SJCRH30 (cell line): Measurements from ENCODE around the gene WSCD2. TPM values are rescaled to one million over a fixed set of nuclear protein-coding genes. Genes with fewer than 3 reads are reported as not detected.

Source experiments
- DNase-seq, 2 experiments: peaks; one replicate each; pipeline ENCODE4 v3.0.0-alpha.2; 2015 to 2020
- H3K27ac ChIP-seq: fragments of 250-450 bp; sonication (Bioruptor Pico); 2 replicates; pipeline ENCODE4 v1.5.1; 2020; ENCODE audit warnings: mild to moderate bottlenecking, moderate library complexity
- H3K27me3 ChIP-seq: fragments of 250-450 bp; sonication (Bioruptor Pico); 2 replicates; pipeline ENCODE4 v1.5.1; 2020; ENCODE audit warnings: mild to moderate bottlenecking, moderate library complexity
- H3K36me3 ChIP-seq: fragments of 250-450 bp; sonication (Bioruptor Pico); 2 replicates; pipeline ENCODE4 v1.5.1; 2020; ENCODE audit warnings: mild to moderate bottlenecking, moderate library complexity
- H3K4me1 ChIP-seq: fragments of 250-450 bp; sonication (Bioruptor Pico); 2 replicates; pipeline ENCODE4 v1.5.1; 2020; ENCODE audit warnings: mild to moderate bottlenecking, moderate library complexity
- H3K4me3 ChIP-seq: fragments of 250-450 bp; sonication (Bioruptor Pico); 2 replicates; pipeline ENCODE4 v1.5.1; 2020; ENCODE audit warnings: mild to moderate bottlenecking, moderate library complexity
- H3K9me3 ChIP-seq: fragments of 250-450 bp; sonication (Bioruptor Pico); replicated peaks from 2 replicates; pipeline ENCODE4 v1.5.1; 2020; ENCODE audit warnings: mild to moderate bottlenecking, moderate library complexity
- total RNA-seq: library from RNA; depleted of rRNA; stranded (reverse); fragments of >200 nt; shearing (Covaris generic); gene quantifications from 2 replicates; pipeline ENCODE4 v1.2.3, GENCODE V29; 2014

Gene WSCD2
- total RNA-seq, 1 experiment from 2014 or later = not detected

DNA sequence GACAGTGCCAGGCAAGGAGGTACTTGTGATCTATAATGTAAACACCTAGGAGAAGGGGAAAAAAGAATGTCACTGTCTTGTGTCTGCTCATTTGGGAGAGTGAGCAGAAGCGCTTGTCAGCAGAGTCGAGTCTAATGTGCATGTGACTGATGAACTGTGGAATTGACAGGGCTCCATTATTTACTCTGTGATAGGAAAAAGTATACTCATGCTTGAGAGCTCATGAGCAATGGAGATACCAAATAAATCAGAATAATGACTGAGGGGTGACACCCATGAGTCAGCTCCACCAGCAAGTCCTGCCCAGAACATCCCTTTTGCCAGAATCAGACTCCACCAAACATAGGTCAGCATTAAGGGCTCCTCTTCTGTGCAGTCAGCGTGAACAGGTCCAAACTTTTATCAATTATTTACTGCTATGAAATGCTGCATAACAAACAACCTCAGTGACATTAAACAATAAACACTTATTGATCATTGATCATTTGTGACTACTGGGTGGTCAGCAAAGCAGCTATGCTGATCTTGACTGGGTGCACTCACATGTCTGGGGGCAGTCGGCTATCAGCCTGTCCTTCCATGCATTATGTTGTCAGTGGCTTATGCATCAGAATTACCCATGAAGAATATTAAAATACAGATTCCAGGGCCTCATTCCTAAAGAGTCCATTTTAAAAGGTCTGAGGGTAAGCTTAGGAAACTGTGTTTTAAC lies 29.2 kb upstream of the WSCD2 start:
- H3K4me3 ChIP-seq = no peak overlapping the region
- H3K27ac ChIP-seq = no peak overlapping the region
- no peaks in the 10 kb centered on the region for H3K36me3 ChIP-seq
- no peak for DNase-seq
- H3K9me3 ChIP-seq = no peaks in the 10 kb centered on the region
- H3K27me3 ChIP-seq = no peaks in the 10 kb centered on the region
- no peaks in the 10 kb centered on the region for H3K4me1 ChIP-seq

DNA sequence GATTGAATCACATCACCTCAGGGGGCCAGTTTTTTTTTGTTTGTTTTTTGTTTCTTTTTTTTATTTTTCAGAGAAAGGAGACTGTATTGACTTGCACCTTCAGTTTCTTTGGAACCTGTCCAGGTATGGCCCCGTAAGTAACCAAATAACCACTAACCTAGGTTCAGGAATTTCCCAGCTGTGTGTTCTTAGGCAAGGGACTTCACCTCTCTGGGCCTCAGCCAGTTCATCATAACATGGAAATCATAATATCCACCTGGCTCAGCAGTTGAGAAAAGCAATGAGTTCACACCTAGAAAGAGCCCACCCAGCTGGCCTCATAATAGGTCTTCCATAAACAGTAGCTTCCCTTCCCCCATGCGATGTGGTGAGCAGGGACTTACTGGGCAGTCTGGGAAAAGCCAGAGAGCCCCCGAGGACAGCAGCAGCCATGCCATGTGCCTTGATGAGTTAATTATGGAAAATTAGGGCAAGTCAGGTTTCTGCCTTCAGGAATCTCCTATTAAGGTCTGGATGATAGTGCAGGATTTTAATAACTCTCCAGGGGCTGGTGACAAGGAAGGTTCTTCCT lies 27.4 kb upstream of the WSCD2 start:
- H3K27ac ChIP-seq = no peak overlapping the region
- H3K9me3 ChIP-seq = no peaks in the 10 kb centered on the region
- H3K27me3 ChIP-seq = no peaks in the 10 kb centered on the region
- no peak overlapping the region for H3K4me3 ChIP-seq
- H3K36me3 ChIP-seq = no peaks in the 10 kb centered on the region
- no peaks in the 10 kb centered on the region for H3K4me1 ChIP-seq
- no peak for DNase-seq

DNA sequence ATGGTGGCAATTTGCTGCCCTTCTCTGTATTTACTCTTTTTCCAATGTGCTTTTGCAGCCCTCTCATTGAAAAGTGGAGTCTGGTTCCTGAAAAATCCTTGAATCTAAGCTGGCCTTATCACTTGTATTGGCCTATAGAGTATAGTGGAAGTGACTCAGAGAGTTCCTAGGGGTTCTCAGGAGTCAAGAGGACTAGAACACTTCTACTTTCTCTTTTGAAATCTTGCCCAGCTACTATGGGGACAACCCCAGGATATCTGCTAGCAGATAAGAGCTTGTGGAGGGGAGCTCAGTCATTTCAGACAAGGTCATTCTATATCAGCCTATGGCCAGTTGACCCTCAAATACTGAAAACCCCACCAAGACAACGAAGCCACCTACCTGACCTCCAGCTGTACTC lies 26.7 kb upstream of the WSCD2 start:
- Histone ChIP-seq H3K27ac (no peak overlapping the region), H3K4me1 (no peaks in the 10 kb centered on the region), H3K27me3 (no peaks in the 10 kb centered on the region), H3K4me3 (no peak overlapping the region), H3K9me3 (no peaks in the 10 kb centered on the region), H3K36me3 (no peaks in the 10 kb centered on the region)
- DNase-seq = no peak

DNA sequence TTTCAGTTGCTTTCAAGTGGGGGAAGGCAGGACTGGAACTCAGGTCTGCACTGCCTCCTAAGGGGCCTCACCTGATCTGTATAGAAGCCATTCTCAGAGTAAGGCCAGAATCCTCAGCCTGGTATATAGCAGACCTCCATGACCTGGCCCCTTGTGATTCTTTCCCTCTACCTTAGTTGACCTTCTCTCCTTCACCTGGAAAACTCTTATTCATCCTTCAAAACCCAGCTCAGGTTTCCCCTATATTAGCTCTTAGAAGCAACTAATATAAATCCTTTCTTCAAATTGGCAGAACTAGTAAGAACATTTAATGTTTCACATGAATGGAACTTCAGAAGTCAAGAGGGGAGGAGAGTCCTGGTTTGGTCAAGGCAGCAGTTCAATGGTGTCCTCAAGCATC lies 26.0 kb upstream of the WSCD2 start:
- Histone ChIP-seq H3K4me3 (no peak overlapping the region), H3K27me3 (no peaks in the 10 kb centered on the region), H3K27ac (no peak overlapping the region), H3K9me3 (no peaks in the 10 kb centered on the region), H3K36me3 (no peaks in the 10 kb centered on the region), H3K4me1 (no peaks in the 10 kb centered on the region)
- no peak for DNase-seq

DNA sequence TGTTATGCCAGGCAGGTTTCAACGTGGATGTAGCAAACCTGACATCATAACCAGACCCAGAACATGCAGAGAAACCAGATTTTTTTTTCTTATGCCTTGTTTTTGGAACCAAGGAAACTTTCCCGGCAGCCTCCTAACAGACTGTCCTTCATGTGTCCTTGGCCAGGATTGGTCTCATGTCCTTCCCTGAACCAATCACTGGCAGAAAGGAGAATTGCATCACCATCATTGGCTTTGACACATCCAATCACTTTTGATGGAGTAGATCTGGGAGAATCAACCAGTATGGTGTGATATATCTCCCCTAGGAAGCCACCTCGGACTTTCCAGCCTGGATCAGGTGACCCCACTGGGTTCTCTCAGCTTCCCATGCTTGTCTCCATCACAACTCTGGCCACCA lies 25.6 kb upstream of the WSCD2 start:
- DNase-seq = no peak
- no peaks in the 10 kb centered on the region for H3K27me3 ChIP-seq
- no peaks in the 10 kb centered on the region for H3K4me1 ChIP-seq
- no peaks in the 10 kb centered on the region for H3K36me3 ChIP-seq
- H3K9me3 ChIP-seq = no peaks in the 10 kb centered on the region
- H3K4me3 ChIP-seq = no peak overlapping the region
- no peak overlapping the region for H3K27ac ChIP-seq

DNA sequence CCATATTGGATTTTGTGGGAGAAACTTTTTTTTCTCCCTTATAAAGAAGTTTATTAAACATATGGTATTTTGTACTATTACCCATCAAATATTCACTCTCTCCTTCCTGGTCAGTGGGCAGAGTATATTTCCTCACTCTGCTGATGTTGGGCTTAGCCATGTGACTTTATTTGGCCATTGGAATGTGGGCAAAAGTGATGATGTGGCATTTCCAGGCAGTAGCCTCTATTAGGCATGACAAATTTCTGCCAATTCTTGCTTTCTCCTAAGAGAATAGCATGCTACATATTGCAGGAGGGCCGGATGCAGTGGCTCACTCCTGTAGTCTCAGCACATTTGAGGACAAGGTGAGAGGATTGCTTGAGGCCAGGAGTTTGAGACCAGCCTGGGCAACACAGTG lies 24.4 kb upstream of the WSCD2 start:
- no peaks in the 10 kb centered on the region for H3K4me1 ChIP-seq
- H3K27ac ChIP-seq = no peak overlapping the region
- no peak for DNase-seq
- no peaks in the 10 kb centered on the region for H3K27me3 ChIP-seq
- no peaks in the 10 kb centered on the region for H3K36me3 ChIP-seq
- H3K4me3 ChIP-seq = no peak overlapping the region
- no peaks in the 10 kb centered on the region for H3K9me3 ChIP-seq

DNA sequence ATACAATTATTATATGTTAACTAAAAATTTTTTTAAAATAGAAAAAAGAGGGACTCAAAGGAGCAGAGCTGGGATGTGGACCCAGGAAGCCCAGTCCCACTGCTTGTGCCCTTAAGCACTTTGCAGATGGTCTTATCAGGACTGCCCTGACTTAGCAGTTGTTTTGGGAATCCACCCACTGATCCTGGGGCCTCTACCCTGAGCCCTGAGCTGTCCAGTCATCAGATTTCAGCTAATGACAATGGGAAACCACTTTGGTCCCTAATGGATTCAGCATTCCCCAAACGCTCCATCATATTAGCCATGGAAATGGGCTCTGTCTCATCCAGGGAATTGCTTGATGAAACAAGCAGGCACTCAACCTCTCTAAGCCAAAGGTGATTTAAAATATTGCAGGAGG lies 22.5 kb upstream of the WSCD2 start:
- Histone ChIP-seq H3K9me3 (no peaks in the 10 kb centered on the region), H3K4me1 (no peaks in the 10 kb centered on the region), H3K27me3 (no peaks in the 10 kb centered on the region), H3K27ac (no peak overlapping the region), H3K36me3 (no peaks in the 10 kb centered on the region), H3K4me3 (no peak overlapping the region)
- DNase-seq = no peak

DNA sequence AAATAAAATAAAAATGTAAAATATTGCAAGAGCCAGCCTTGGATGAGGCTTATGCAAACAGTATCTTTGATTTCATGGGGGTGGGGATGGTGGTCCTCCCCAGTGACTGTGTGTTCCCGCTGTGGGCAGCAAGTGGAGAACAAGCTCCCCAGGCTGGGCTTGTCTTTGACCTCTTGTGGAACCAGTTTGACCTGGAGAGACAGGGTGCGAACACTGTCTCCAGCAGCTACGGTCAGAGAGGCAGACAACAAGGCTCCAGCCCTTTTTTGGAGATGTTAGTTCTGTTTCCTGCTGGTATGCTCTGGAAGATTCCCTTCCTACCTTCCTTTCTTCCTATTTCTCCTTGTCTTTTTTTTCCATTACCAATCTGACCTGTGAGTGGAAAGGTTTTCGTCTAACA lies 21.8 kb upstream of the WSCD2 start:
- DNase-seq = no peak
- H3K36me3 ChIP-seq = no peaks in the 10 kb centered on the region
- no peak overlapping the region for H3K4me3 ChIP-seq
- no peaks in the 10 kb centered on the region for H3K27me3 ChIP-seq
- H3K9me3 ChIP-seq = no peaks in the 10 kb centered on the region
- H3K4me1 ChIP-seq = no peaks in the 10 kb centered on the region
- H3K27ac ChIP-seq = no peak overlapping the region

DNA sequence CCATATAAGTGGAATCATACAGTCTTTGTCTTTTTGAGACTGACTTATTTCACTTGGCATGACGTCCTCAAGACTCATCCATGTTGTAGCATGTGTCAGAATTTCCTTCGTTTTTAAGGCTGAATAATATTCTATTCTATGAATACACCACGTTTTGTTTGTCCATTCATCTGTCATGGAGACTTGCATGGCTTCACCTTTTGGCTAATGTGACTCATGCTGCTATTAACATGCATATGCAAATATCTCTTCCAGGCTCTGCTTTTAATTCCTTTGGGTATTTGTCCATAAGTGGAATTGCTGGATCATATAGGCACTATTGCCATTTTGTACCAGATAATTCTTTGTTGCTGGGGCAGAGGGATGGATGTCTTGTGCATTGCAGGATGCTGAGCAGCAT lies 19.6 kb upstream of the WSCD2 start:
- Histone ChIP-seq H3K9me3 (no peaks in the 10 kb centered on the region), H3K27ac (no peak overlapping the region), H3K27me3 (no peaks in the 10 kb centered on the region), H3K4me3 (no peak overlapping the region), H3K4me1 (no peaks in the 10 kb centered on the region), H3K36me3 (no peaks in the 10 kb centered on the region)
- DNase-seq = no peak

DNA sequence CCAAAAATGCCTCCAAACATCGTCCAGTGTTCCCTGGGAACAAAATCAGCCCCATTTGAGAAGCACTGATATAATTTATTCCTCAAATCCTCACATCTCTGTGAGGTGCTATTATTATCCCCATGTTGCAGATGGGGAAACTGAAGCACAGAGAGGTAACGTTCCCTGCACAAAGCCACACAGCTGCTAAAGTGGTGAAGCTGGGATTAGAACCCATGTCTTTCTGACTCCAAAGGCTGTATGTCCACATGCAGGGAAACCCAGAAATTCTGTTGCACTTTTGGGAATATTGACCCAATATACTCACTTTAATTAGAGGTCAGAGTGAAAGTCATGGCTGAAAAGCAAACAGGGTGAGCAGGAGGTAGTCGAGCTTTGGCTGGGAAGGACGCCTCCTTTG lies 19.1 kb upstream of the WSCD2 start:
- Histone ChIP-seq H3K36me3 (no peaks in the 10 kb centered on the region), H3K4me1 (no peaks in the 10 kb centered on the region), H3K27me3 (no peaks in the 10 kb centered on the region), H3K9me3 (no peaks in the 10 kb centered on the region), H3K4me3 (no peak overlapping the region), H3K27ac (no peak overlapping the region)
- no peak for DNase-seq

DNA sequence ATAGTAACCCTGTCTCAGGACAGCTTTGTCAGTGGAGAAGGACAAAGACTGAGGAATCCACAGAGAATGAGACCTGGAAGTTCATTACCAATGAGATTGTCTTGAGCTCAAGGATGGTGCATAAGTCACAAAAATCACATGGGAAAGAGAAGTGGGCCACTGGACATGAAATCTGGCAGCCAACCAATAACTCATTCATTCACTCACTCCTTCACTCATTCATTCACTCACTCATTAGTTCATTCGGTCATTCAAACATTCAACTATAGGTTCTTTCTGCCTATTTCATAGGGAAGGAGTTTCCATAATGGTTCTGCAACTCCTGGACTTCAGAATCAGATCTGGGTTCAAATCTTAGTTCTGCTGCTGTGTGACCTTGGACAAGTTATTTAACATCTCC lies 18.2 kb upstream of the WSCD2 start:
- H3K36me3 ChIP-seq = no peaks in the 10 kb centered on the region
- no peaks in the 10 kb centered on the region for H3K27me3 ChIP-seq
- DNase-seq = no peak
- H3K27ac ChIP-seq = no peak overlapping the region
- no peak overlapping the region for H3K4me3 ChIP-seq
- H3K9me3 ChIP-seq = no peaks in the 10 kb centered on the region
- no peaks in the 10 kb centered on the region for H3K4me1 ChIP-seq

DNA sequence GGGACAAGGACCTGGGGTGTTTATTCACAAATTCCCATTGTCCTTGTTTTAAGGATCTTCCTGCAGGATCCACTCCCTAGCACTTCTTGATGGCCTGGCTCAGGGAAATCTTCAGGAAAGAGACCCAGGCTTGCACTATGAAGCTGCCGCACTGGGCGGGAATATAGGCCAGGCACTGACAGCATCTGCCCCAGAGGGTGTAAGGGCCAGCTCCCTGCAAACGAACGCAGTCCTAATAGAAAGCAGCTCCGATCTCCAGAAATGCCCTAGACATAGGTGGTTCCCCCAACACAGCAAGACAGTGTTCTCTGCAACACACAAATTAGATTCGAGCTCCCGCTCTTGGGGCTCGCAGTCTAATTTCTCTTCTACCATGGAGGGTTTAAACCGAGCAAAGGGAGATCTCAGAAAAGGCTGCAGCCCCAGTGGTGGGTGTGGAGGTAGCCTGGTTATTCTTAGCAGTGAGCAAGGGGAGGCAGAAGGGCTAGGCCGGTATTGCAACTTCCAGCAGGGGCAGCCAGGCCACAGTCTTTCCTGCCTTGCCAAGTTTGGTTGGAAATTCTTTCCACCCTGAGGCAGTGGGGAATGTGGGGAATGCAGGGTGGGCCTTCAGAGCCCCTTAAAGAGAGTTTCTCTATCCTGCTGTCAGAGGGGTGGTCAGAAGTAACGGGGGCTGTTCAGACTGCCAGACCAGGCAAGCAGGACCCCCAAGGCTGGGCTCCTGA lies 16.1 kb upstream of the WSCD2 start:
- Histone ChIP-seq H3K4me1 (no peaks in the 10 kb centered on the region), H3K4me3 (no peak overlapping the region), H3K27ac (no peak overlapping the region), H3K36me3 (no peaks in the 10 kb centered on the region), H3K9me3 (no peaks in the 10 kb centered on the region), H3K27me3 (peaks cover 7% of the 10 kb centered on the region; the same call in 1 of the 2 replicates)
- DNase-seq = no peak

DNA sequence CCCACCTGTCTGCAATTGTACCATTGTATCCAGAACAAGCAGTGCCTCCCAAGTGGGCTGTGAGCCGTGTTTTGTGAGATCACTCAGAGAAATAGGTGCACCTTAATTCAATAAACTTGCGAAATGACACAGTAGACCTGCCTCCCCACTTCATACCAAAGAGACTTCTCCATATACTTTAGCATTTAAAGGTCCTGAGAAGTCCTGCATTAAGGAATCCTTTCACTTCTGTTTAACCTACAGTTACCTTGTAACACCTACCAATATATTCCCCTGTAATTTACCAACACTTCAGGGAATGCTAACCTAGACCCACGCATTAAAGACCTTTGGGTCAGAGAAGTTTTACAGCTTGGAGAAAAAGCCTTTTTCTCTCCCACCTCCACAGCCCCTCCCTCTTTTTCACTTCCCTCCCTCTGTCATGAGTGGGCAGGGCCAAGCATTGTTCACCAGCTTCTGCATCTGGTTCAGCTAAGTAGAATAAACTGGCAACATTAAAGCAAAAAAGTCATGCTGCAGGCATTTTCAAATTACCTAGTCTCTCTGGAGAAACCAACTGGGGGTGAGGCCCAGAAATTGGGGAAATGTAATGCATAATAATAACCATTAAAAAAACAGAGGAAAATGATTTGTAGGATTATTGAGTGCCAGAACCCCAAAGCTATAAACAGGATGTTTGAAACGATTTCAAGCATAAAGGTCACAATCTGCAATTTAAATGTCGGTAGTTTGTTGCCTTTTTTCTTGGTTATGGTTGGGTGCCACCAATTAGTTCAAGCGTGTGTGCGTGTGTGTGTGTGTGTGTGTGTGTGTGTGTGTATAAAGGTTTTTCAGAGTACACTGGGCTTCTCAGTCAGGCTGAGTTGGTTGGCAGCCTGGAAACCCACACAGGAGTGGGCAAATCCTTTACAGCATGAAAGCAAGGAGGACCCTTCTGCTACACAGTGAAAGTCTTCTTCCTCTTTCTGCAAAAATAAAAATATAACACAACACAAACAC lies 13.7 kb upstream of the WSCD2 start:
- no peaks in the 10 kb centered on the region for H3K4me1 ChIP-seq
- H3K27me3 ChIP-seq = peaks cover 7% of the 10 kb centered on the region; the same call in 1 of the 2 replicates
- no peak for DNase-seq
- no peaks in the 10 kb centered on the region for H3K36me3 ChIP-seq
- H3K27ac ChIP-seq = no peak overlapping the region
- no peak overlapping the region for H3K4me3 ChIP-seq
- no peaks in the 10 kb centered on the region for H3K9me3 ChIP-seq

DNA sequence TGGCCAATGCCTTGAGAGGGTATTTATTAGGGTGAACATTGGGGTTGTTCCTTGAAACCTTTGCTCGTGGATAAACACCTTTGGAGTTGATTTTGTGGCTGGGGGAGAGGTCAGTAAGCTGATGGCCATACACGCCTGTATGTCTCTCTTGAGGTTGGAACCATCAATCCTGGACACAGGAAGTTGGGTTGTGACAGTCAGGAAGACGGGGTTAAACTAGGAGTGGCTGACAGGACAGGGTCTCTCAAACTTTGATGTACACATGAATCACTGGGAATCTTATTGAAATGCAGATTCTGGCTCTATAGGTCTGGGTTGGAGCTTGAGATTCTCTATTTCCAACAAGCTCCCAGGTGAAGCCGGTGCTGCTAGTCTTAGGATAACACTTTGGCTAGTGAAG lies 12.8 kb upstream of the WSCD2 start:
- H3K36me3 ChIP-seq = no peaks in the 10 kb centered on the region
- H3K27me3 ChIP-seq = peaks cover 7% of the 10 kb centered on the region; the same call in 1 of the 2 replicates
- no peak overlapping the region for H3K4me3 ChIP-seq
- H3K4me1 ChIP-seq = no peaks in the 10 kb centered on the region
- no peaks in the 10 kb centered on the region for H3K9me3 ChIP-seq
- DNase-seq = no peak
- H3K27ac ChIP-seq = no peak overlapping the region

DNA sequence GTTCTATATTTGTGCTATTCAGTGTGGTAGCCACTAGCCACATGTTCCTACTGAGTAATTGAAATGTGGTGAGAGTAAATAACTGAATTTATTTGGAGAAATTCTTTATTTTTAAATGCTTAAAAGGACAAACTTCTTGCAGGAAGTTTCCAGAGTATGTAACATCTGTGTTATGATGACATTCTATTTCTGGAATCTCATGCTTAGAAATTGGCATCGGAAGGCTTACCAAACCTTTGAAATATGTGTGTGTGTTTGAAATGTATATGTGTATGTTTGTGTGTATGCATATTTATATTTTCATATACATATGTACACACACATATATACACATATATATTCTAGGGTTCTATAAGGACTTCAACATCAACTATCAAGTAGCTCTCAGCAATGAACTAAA lies 12.4 kb upstream of the WSCD2 start:
- H3K4me1 ChIP-seq = no peaks in the 10 kb centered on the region
- H3K27me3 ChIP-seq = peaks cover 7% of the 10 kb centered on the region; the same call in 1 of the 2 replicates
- DNase-seq = no peak
- no peak overlapping the region for H3K4me3 ChIP-seq
- H3K36me3 ChIP-seq = no peaks in the 10 kb centered on the region
- H3K27ac ChIP-seq = no peak overlapping the region
- no peaks in the 10 kb centered on the region for H3K9me3 ChIP-seq
